HG02852 (cell line): ENCODE data around the gene MTRF1.

Experiments
- ATAC-seq: cut with Tn5 transposase; IDR thresholded peaks from one replicate; pipeline ENCODE4 v1.9.1; 2021; ENCODE audit warnings: mild to moderate bottlenecking, moderate library complexity; ENCODE audit not compliant: unreplicated experiment

The MTRF1 gene

DNA sequence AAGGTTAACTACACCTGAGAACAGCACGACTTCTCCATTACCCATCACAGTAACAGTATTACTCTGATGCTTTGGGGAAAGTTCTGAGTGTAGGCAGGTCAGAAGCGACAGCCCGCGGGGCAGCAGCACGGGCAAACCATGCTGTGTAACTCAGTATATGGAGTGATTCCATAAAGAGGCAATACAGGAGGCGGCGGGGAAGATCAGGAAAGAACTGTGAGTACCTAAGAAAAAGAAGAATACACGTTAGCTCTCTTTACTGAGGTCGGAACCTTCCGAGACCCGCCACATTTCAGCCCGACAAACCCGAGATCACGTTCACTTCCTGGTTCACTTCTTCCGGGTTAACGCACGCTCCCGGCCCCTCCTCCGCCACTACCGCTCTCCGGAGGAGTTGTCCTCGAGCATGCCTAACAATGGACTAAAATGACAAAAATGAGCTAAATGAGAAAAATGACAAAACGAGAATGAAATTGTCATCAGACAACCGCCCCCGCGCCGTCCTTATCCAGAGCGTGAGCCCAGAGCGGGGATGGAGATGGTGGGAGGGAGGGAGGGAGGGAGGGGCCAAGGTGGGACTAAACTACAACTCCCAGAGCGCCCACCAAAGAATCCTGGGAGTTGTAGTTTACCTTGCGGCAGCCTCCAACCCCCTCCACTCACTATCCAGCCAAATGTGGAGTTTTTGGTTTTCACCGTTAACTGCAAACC, at the start of gene MTRF1:
TSS of gene MTRF1 (minus strand) at position 316 of the 711 bp plus-strand sequence. CDS start 2,669 bp downstream, outside the sequence.
- ATAC-seq = peak; percentile 95

DNA sequence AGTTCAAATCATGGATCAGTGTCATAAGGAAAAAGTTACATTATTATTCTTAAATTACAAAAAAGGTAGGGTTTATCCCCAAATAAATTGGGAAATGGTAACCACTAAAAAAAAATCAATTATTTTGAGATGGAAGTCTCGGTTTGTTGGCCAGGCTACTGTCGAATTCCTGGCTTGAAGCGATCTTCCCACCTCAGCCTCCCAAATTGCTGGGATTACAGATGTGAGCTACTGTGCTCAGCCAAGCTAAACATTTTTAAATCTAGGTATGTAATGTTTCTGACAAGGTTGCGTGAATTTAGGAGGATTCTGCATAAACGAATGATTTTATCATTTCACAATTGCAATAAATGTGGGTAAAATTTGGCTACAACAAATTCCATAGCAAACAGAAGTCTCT, 49.7 kb upstream of the MTRF1 start:
- ATAC-seq = no peak

GRCh38 chr13:41312176-41312500, 48.8 kb upstream of the MTRF1 start:
- ATAC-seq = peak; percentile 21

DNA sequence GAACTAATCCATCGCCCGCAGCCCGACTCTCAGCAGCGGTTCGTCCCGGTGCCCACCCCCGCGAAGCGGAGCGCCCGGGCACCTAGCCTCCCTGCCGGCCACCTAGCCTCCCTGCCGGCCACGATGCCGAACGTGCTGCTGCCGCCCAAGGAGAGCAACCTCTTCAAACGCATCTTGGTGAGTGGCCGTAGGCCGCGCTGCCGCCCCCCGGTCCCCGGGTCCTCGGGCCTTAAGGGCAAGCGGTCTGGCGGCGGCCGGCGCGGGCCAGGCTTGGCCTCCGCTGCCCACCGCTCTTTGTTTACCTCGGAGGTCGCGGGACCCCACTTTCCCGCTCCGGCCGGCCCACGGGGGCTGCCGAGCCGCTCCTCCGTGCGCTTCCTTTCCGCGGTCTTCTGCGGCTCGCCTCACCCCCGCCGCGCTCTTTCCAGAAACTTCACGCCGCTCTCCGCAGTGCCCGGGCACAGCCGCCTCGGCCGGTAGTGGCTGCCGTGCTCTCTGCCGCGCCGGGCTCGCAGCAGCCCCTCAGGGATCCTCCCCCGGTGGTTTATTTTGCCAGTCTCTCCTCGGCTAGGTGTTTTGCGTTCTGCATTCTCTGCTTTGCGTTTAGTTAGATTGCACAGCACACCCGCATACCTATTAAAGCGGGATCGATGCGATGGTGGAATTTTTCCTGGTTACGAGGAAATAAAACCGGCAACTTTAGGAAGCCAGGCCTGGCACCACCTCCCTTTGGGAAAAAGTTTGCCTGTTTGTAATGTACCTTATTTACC, 48.2 kb upstream of the MTRF1 start:
- ATAC-seq = peak; percentile 58

- peak; percentile 68 for ATAC-seq
These were observed 47.6 kb upstream of the MTRF1 start, which contains the start of gene NAA16 for GRCh38 chr13:41310963-41311405. Gene NAA16 (plus strand): TSS chr13:41311267. CDS start chr13:41311529, 262 bp downstream.

DNA sequence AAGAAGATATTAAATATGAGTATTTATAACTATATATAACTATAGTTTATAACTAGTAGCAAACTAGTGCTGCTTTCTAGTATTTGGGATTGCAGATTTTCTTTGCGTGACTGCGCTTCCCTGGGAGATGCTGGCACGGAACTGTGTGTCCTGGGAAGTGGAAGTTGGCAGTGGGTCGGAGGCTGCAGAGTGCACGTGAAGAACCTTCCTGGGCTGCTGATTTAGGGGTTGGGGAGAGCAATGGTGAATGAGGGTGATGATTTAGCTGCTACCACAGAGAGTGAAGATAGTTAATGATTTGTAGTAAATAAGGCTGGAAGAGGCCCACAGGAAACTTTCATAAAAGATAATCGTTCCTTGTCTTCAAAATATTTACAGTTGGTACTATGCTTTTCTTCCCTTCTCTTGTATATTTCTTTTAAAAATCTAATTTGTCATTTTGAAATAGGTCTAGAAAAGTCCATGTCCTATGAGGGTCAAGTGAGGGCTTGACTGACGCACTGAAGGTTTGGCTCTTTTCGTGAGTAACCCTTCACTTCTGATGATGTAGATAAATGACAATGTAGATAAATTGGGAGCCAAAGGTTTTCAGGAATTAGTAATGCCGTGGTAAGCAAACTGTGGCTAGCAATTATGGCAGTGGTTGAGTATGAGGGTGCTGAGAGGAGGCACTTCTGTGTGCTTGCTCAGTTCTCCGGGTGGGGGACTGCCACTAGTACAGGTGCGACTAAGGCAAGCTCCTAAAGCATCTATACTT, 44.7 kb upstream of the MTRF1 start:
- no peak for ATAC-seq

DNA sequence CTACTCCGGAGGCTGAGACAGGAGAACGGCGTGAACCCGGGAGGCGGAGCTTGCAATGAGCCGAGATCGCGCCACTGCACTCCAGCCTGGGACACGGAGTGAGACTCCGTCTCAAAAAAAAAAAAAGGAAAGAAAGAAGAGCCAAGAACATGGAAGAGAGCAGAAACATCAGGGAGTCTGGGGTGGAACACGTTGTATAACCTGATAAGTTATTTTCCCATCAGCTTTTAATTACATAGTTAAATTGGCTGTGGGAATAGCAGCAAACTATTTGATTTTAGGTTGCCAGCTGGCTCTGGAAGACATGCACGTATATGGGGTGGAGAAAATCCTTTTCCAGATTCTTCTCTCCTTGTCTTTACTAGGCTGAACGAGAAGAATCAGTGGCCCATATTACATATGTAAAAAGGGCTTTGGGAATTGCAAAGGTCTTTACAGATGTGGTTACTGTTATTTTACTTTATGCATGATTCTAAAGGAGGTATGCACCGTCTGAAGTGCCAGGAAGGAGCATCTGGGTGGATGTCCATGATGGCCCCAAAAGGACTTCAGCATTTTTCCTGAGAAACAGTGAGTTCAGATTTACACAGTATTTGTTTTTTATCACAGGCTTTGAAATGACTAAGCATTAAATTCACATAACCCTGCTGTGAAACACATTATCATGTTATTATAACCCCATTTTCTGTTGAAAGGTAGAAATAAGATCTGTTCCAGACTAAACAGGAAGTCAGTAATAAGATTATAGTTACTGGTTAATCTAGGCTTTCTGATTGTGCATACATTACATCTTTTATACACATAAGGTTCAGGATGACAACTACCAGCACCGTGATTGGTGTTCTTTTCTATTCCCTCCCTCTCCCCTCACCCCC, 43.1 kb upstream of the MTRF1 start:
- ATAC-seq = no peak

GRCh38 chr13:41304551-41304950, 41.2 kb upstream of the MTRF1 start:
- ATAC-seq = no peak

GRCh38 chr13:41302743-41303142, 39.4 kb upstream of the MTRF1 start:
- ATAC-seq = no peak

- ATAC-seq = no peak
These were observed 36.1 kb upstream of the MTRF1 start for GRCh38 chr13:41299316-41300094.

DNA sequence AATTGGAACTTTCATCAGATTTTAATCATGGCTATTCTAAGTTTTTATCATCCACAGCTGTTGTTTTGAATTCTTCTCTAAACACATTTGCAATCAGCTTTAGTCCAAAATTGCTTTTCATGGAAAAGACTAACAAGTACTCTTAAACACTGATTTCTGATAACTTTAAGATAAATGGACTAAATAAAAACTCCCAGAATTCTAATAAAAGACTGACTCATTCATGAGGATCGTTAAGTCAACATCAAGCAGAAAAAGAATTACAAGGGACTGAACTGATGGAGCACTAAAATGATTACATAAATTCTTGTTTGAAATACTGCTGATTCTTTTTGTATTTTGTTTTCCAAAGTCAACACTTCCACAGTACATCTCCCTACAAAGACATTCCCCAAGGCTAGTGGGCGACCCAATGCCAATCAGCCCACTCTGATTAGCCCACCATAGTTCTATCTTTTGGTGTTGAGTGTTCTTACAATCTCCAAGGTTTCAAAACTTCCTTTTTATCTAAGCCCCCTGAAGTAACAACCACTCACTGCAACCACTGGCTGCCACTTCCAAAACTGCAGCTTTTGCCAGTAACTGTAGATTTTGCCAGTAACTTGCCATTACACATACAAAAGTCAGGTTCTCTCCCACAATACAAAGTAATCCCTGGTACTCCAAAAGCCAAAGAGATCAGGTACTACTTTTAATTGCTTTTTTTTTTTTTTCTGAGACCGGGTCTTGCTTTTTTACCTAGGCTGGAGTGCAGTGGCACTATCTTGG, 33.7 kb upstream of the MTRF1 start:
- ATAC-seq = no peak

GRCh38 chr13:41295973-41296372, 32.6 kb upstream of the MTRF1 start:
- ATAC-seq = no peak

DNA sequence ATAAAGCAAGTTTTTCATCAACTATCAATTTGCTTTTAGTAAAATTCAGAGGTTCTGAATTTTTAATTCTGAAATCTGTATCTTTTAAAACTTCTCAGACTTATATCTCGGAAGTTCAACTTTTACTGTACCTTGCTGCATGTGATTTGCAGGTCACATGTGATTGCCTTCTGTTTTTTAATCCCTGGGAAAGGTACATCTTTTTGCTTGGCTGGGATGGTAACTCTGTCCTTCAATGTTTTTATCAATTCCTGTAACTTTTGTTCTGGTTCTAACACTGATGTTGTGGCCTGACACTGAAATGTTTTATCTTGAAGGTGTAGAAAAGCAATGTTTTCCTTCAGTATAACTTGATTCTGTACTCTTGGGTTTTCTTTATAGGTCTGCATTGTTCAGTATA, 31.5 kb upstream of the MTRF1 start:
- no peak for ATAC-seq

DNA sequence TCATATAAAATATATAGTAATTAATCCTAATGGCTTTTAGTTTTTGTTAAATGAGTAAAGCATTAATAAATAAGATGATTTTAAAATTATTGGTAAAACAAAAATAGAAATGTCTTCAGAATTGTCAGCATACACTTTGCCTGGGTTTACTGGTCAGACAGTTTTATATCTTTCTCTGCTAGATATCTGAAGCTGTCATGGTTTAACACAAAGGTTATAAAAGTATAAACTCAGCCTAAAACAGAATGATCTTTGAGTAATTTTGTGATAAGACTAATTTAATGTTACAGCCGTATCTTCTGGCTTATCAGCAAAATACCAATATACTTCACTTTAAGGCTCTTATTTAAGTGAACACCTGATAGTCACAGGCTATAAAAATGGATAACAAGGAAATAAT, 29.9 kb upstream of the MTRF1 start:
- ATAC-seq = no peak

DNA sequence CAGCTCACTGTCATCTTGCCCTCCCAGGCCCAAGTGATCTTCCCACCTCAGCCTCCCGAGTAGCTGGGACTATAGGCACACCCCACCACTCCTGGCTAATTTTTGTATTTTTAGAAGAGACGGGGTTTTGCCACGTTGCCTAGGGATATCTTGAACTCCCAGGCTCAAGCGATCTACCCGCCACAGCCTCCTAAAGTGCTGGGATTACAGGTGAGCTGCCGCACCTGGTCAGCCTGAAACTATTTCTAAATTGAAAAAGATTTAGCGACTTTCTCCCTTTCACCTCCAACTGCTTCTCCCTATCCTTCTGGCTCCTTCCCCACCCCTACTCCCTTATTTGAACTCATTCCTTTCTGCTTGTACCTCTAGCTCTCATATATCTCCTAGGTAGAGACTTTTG, 27.9 kb upstream of the MTRF1 start:
- ATAC-seq = no peak

- no peak for ATAC-seq
These were observed 26.1 kb upstream of the MTRF1 start for GRCh38 chr13:41289463-41289881.

DNA sequence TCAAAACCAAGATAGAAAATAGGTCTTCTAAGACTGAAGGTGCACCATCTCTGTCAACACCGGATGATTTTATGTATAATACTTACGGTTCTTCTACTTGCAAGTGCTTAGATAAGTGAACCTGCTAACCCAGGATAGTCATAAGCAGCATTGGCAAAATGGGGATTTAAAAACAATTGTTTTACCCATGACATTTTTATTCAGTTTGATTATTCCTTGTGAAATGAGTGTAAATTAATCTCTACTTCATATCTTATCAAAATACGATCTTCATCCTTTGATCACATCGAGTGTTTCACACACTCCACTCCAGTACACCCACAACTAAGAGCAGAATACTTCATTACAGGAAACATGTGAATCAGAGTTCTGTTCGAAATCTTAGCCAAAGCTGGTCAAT, 23.0 kb upstream of the MTRF1 start:
- no peak for ATAC-seq

- ATAC-seq = no peak
These were observed 21.3 kb upstream of the MTRF1 start for GRCh38 chr13:41284512-41285288.
